ENCODE measurements around the gene HMOX2.

GRCh38 chr16:4496305-4496704 lies 20.1 kb downstream of the HMOX2 start:
- TF ChIP-seq, protein P1, sequence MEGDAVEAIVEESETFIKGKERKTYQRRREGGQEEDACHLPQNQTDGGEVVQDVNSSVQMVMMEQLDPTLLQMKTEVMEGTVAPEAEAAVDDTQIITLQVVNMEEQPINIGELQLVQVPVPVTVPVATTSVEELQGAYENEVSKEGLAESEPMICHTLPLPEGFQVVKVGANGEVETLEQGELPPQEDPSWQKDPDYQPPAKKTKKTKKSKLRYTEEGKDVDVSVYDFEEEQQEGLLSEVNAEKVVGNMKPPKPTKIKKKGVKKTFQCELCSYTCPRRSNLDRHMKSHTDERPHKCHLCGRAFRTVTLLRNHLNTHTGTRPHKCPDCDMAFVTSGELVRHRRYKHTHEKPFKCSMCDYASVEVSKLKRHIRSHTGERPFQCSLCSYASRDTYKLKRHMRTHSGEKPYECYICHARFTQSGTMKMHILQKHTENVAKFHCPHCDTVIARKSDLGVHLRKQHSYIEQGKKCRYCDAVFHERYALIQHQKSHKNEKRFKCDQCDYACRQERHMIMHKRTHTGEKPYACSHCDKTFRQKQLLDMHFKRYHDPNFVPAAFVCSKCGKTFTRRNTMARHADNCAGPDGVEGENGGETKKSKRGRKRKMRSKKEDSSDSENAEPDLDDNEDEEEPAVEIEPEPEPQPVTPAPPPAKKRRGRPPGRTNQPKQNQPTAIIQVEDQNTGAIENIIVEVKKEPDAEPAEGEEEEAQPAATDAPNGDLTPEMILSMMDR (IDR thresholded peaks at IDR 0.05; ENCODE audit: low read length) = no peak
- TF ChIP-seq EZH2 (IDR thresholded peaks at IDR 0.05; ENCODE audit: borderline replicate concordance, low read length) = no peak
